ENCODE data around the gene HNRNPLL.
"Not testable (repeated sequence)": the region's sequence is repeated elsewhere in the genome, so short reads cannot be mapped to it uniquely, and the experiment has no call there.

The HNRNPLL gene

GRCh38 chr2:38542248-38542631 is 60.5 kb downstream of the HNRNPLL start:
- Histone ChIP-seq H3K27ac (ENCODE audit: extremely low read depth, low read depth, low read length) (peak overlapping the region; percentile 7; the same call in 1 of the 2 replicates), H3K4me1 (ENCODE audit: control insufficient read depth, insufficient read depth, low read length) (peaks cover 23% of the 10 kb centered on the region)
- CTCF ChIA-PET; H3K4me3 ChIP-seq (ENCODE audit: low read depth, low read length); H3K36me3 ChIP-seq (ENCODE audit: control insufficient read depth in 2 of 2, insufficient read depth in 1 of 2, low read length in 2 of 2); H3K9me3 ChIP-seq (ENCODE audit: control insufficient read depth, insufficient read depth, low read depth, low read length): not testable (repeated sequence)
- TF ChIP-seq ZFHX2 (tag by site-specific recombination; conservative IDR thresholded peaks at IDR 0.05), result peak; percentile 53
- POLR2A ChIA-PET, result interaction anchor here (0.6 to 1.7 kb wide), 3 partner anchors 192 to 209 kb away, joined by 3 to 9 read pairs (median 8); partner anchors contain the start of gene SRSF7

DNA sequence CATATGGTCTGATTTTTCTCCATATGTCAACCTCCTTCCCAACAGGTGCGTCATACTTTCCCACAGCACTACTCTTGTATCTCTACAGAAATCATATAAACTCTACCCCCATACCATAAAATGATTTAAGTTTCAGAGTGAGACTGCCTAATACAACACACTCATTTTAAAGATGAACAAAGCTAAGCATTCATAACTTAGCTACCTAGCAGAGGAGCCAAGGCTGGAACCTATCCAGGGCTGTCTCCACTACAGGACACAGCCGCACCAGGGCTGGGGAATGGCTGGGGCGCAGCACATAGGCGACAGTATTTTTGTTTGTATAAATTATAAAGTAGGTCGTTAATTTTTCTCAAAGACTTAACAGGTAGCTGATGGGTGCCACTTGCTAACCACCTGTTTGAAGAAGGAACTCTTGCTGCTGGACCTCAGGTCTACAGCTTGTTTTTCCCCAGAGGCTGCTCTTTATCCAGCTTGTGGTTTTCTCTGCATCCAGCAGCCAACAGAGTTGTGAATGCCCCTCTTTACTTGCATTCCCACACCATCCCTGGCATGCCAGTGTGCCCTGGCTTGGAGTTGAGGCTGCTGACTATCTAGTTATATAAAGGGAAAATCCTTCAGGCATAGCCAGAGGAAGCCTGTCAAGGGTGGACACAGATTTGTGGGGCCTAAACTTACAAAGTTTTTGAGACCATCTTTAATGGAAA is 62.0 kb downstream of the HNRNPLL start:
- Histone ChIP-seq H3K36me3 (ENCODE audit: control insufficient read depth in 2 of 2, insufficient read depth in 1 of 2, low read length in 2 of 2) (no peaks in the 10 kb centered on the region), H3K4me3 (ENCODE audit: low read depth, low read length) (no peak overlapping the region), H3K9me3 (ENCODE audit: control insufficient read depth, insufficient read depth, low read depth, low read length) (no peaks in the 10 kb centered on the region), H3K4me1 (ENCODE audit: control insufficient read depth, insufficient read depth, low read length) (peaks cover 23% of the 10 kb centered on the region), H3K27ac (ENCODE audit: extremely low read depth, low read depth, low read length) (no peak overlapping the region; the same call in 1 of the 2 replicates)
- CTCF ChIA-PET, result interaction anchor here (0.7 to 1.1 kb wide), 3 partner anchors 33 to 225 kb away, joined by 3 to 4 read pairs (median 3); no protein-coding TSS in a partner anchor
- peak; percentile 20; the same call in 1 of the 2 replicates for TF ChIP-seq ZNF335 (tag by site-specific recombination; conservative IDR thresholded peaks at IDR 0.05)
- TF ChIP-seq ZNF341 (tag by site-specific recombination; IDR thresholded peaks at IDR 0.05; ENCODE audit: low read depth), result no peak
- TF ChIP-seq SCRT2 (tag by site-specific recombination; IDR thresholded peaks at IDR 0.05), result peak; percentile 73
- POLR2A ChIA-PET, result interaction anchor here (0.5 to 1.7 kb wide), 2 partner anchors 10 to 211 kb away, joined by 3 to 8 read pairs; partner anchors contain the start of gene SRSF7

GRCh38 chr2:38539086-38539485 is 63.6 kb downstream of the HNRNPLL start:
- no peaks in the 10 kb centered on the region for H3K36me3 ChIP-seq (ENCODE audit: control insufficient read depth in 2 of 2, insufficient read depth in 1 of 2, low read length in 2 of 2)
- H3K9me3 ChIP-seq (ENCODE audit: control insufficient read depth, insufficient read depth, low read depth, low read length), result no peaks in the 10 kb centered on the region
- H3K4me3 ChIP-seq (ENCODE audit: low read depth, low read length), result no peak overlapping the region
- TF ChIP-seq, protein P1, sequence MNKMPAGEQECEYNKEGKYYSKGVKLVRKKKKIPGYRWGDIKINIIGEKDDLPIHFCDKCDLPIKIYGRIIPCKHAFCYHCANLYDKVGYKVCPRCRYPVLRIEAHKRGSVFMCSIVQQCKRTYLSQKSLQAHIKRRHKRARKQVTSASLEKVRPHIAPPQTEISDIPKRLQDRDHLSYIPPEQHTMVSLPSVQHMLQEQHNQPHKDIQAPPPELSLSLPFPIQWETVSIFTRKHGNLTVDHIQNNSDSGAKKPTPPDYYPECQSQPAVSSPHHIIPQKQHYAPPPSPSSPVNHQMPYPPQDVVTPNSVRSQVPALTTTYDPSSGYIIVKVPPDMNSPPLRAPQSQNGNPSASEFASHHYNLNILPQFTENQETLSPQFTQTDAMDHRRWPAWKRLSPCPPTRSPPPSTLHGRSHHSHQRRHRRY (tag by site-specific recombination; IDR thresholded peaks at IDR 0.05), result no peak
- TF ChIP-seq ZNF114 (tag by site-specific recombination; IDR thresholded peaks at IDR 0.05) (no peak), KLF16 (tag by site-specific recombination; IDR thresholded peaks at IDR 0.05) (no peak), ZNF549 (tag by site-specific recombination; IDR thresholded peaks at IDR 0.05) (no peak), ZFP69B (tag by site-specific recombination; IDR thresholded peaks at IDR 0.05) (no peak), ZEB2 (tag by site-specific recombination; IDR thresholded peaks at IDR 0.05) (no peak), GLIS1 (tag by site-specific recombination; IDR thresholded peaks at IDR 0.05) (peak; percentile 76), ZSCAN23 (tag by site-specific recombination; IDR thresholded peaks at IDR 0.05) (no peak), ZNF404 (tag by site-specific recombination; IDR thresholded peaks at IDR 0.05) (no peak), KLF7 (tag by site-specific recombination; IDR thresholded peaks at IDR 0.05; ENCODE audit: borderline replicate concordance) (no peak), ZNF670 (tag by site-specific recombination; IDR thresholded peaks at IDR 0.05; ENCODE audit: low read depth) (no peak)
- TF ChIP-seq, protein P2, sequence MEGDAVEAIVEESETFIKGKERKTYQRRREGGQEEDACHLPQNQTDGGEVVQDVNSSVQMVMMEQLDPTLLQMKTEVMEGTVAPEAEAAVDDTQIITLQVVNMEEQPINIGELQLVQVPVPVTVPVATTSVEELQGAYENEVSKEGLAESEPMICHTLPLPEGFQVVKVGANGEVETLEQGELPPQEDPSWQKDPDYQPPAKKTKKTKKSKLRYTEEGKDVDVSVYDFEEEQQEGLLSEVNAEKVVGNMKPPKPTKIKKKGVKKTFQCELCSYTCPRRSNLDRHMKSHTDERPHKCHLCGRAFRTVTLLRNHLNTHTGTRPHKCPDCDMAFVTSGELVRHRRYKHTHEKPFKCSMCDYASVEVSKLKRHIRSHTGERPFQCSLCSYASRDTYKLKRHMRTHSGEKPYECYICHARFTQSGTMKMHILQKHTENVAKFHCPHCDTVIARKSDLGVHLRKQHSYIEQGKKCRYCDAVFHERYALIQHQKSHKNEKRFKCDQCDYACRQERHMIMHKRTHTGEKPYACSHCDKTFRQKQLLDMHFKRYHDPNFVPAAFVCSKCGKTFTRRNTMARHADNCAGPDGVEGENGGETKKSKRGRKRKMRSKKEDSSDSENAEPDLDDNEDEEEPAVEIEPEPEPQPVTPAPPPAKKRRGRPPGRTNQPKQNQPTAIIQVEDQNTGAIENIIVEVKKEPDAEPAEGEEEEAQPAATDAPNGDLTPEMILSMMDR (tag by site-specific recombination; IDR thresholded peaks at IDR 0.05), result peak; percentile 13; the same call in 1 of the 2 replicates
- ChIA-PET CTCF (interaction anchor here (0.7 kb wide), 3 partner anchors 9 to 587 kb away, joined by 3 to 4 read pairs (median 4); no protein-coding TSS in a partner anchor), POLR2A (no interaction called here)
- H3K4me1 ChIP-seq (ENCODE audit: control insufficient read depth, insufficient read depth, low read length), result peaks cover 23% of the 10 kb centered on the region
- H3K27ac ChIP-seq (ENCODE audit: extremely low read depth, low read depth, low read length), result no peak overlapping the region

All from HEK293 (cell line).